MM.1S (cell line): Measurements from ENCODE around the gene MAPRE3.

ENCODE experiments used
- DNase-seq: peaks from one replicate; pipeline ENCODE4 v3.0.0-alpha.2; 2015
- H2AFZ ChIP-seq: fragments of 300-600 bp; sonication (generic); 2 replicates; pipeline ENCODE4 v1.6.0; 2016; ENCODE audit warnings: antibody characterized with exemption, low read length
- H3F3A ChIP-seq: fragments of 300-600 bp; sonication (generic); 2 replicates; pipeline ENCODE4 v1.6.1; 2016; ENCODE audit warnings: mild to moderate bottlenecking, antibody characterized with exemption, low read length, moderate library complexity, mixed read lengths; ENCODE audit not compliant: insufficient read depth
- H3K27ac ChIP-seq: fragments of 300-600 bp; sonication (generic); 2 replicates; pipeline ENCODE4 v1.5.1; 2016; ENCODE audit warnings: mild to moderate bottlenecking, low read length
- H3K27me3 ChIP-seq: fragments of 300-600 bp; sonication (generic); replicated peaks from 2 replicates; pipeline ENCODE4 v1.6.0; 2016; ENCODE audit warnings: low read length; ENCODE audit not compliant: insufficient read depth
- H3K36me3 ChIP-seq: fragments of 300-600 bp; sonication (generic); replicated peaks from 2 replicates; pipeline ENCODE4 v1.6.1; 2016; ENCODE audit warnings: mild to moderate bottlenecking, low read length, mixed read lengths; ENCODE audit not compliant: insufficient read depth
- H3K4me1 ChIP-seq: fragments of 300-600 bp; sonication (generic); 2 replicates; pipeline ENCODE4 v1.6.1; 2016; ENCODE audit warnings: low read length, mixed read lengths
- H3K4me2 ChIP-seq: fragments of 300-600 bp; sonication (generic); 2 replicates; pipeline ENCODE4 v1.6.0; 2016; ENCODE audit warnings: low read depth, low read length
- H3K4me3 ChIP-seq: fragments of 300-600 bp; sonication (generic); 2 replicates; pipeline ENCODE4 v1.5.1; 2016; ENCODE audit warnings: low read length, mixed read lengths
- H3K79me2 ChIP-seq: fragments of 300-600 bp; sonication (generic); 2 replicates; pipeline ENCODE4 v1.6.1; 2016; ENCODE audit warnings: mixed run types, low read length, mixed read lengths
- H3K9ac ChIP-seq: fragments of 300-600 bp; sonication (generic); 2 replicates; pipeline ENCODE4 v1.6.1; 2016; ENCODE audit warnings: low read length, mixed read lengths
- H3K9me2 ChIP-seq: fragments of 300-600 bp; sonication (generic); replicated peaks from 2 replicates; pipeline ENCODE4 v1.6.1; 2016; ENCODE audit warnings: mild to moderate bottlenecking, low read length, mixed read lengths; ENCODE audit not compliant: insufficient read depth
- H3K9me3 ChIP-seq: fragments of 300-600 bp; sonication (generic); replicated peaks from 2 replicates; pipeline ENCODE4 v1.6.1; 2016; ENCODE audit warnings: mild to moderate bottlenecking, low read length, mixed read lengths; ENCODE audit not compliant: insufficient read depth
- H4K20me1 ChIP-seq: fragments of 300-600 bp; sonication (generic); 2 replicates; pipeline ENCODE4 v1.6.1; 2016; ENCODE audit warnings: mild to moderate bottlenecking, low read length, moderate library complexity, mixed read lengths; ENCODE audit not compliant: insufficient read depth
- EZH2 ChIP-seq: fragments of 300-600 bp; sonication (generic); optimal IDR thresholded peaks from 2 replicates; pipeline ENCODE3; 2017; ENCODE audit warnings: low read depth, mild to moderate bottlenecking, antibody characterized with exemption, low read length, mixed read lengths
- EZH2phosphoT487 ChIP-seq: fragments of 300-600 bp; sonication (generic); IDR thresholded peaks from 2 replicates; pipeline ENCODE4 v1.6.1; 2018; ENCODE audit warnings: antibody characterized with exemption, low read length
- TF ChIP-seq, protein P1 (sequence below): fragments of 300-600 bp; sonication (generic); IDR thresholded peaks from 2 replicates; pipeline ENCODE4 v1.5.1; 2016; ENCODE audit warnings: antibody characterized with exemption, low read length, mixed read lengths

MAPRE3 gene

DNA sequence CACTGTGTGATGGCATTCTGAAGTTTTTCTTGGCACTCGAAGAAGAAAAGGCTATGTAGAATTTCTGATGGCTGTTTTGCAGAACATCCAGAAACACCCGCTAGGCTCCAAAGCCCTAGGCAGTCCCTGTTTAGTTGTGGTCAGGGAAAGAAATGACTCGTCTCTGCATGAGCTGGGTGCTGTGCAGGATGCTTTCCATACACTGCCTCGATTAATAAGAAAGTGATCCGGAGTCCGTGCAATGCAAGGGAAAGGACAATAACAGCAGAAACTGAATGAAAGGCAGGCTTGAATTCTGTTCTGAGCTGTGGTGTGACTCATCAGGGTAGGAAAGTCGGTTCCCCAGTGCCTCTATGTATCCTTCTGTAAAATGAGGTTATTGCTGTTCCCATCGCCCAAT lies 18.7 kb downstream of the MAPRE3 start:
- H3K4me3 ChIP-seq, result no peak overlapping the region
- H3K4me2 ChIP-seq, result no peak overlapping the region
- no peaks in the 10 kb centered on the region for H3K36me3 ChIP-seq
- H3K4me1 ChIP-seq, result no peaks in the 10 kb centered on the region
- H3K9ac ChIP-seq, result no peak overlapping the region
- no peaks in the 10 kb centered on the region for H3F3A ChIP-seq
- H3K9me2 ChIP-seq, result no peaks in the 10 kb centered on the region
- no peaks in the 10 kb centered on the region for H3K9me3 ChIP-seq
- H3K27me3 ChIP-seq, result no peaks in the 10 kb centered on the region
- no peak for DNase-seq
- no peaks in the 10 kb centered on the region for H3K79me2 ChIP-seq
- no peak overlapping the region for H3K27ac ChIP-seq
- no peaks in the 10 kb centered on the region for H4K20me1 ChIP-seq
- H2AFZ ChIP-seq, result no peak overlapping the region
- no peak for TF ChIP-seq EZH2phosphoT487
- no peak for TF ChIP-seq EZH2
- TF ChIP-seq, protein P1, sequence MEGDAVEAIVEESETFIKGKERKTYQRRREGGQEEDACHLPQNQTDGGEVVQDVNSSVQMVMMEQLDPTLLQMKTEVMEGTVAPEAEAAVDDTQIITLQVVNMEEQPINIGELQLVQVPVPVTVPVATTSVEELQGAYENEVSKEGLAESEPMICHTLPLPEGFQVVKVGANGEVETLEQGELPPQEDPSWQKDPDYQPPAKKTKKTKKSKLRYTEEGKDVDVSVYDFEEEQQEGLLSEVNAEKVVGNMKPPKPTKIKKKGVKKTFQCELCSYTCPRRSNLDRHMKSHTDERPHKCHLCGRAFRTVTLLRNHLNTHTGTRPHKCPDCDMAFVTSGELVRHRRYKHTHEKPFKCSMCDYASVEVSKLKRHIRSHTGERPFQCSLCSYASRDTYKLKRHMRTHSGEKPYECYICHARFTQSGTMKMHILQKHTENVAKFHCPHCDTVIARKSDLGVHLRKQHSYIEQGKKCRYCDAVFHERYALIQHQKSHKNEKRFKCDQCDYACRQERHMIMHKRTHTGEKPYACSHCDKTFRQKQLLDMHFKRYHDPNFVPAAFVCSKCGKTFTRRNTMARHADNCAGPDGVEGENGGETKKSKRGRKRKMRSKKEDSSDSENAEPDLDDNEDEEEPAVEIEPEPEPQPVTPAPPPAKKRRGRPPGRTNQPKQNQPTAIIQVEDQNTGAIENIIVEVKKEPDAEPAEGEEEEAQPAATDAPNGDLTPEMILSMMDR, result no peak

DNA sequence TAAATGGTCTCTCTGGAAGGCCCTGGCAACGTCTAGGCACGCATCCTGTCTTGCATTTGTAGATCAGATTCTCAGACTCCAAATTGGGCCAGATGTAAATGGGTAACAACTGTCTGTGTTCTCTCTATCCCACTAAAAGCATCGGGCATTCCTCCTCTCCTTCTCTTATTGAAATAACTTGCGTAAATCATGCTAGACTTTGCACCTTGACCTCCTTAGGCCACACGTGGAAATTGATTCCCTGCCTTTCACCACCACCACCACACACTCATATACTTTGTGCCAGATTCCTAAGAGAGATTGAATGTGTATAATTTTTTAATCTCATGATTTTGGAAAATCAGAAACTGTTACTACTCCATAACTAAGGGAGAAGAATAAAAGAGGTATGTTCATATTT lies 21.3 kb downstream of the MAPRE3 start:
- H3K9me3 ChIP-seq, result no peaks in the 10 kb centered on the region
- H3K79me2 ChIP-seq, result no peaks in the 10 kb centered on the region
- H3K36me3 ChIP-seq, result no peaks in the 10 kb centered on the region
- no peak overlapping the region for H3K9ac ChIP-seq
- H4K20me1 ChIP-seq, result no peaks in the 10 kb centered on the region
- no peaks in the 10 kb centered on the region for H3F3A ChIP-seq
- H3K4me3 ChIP-seq, result no peak overlapping the region
- H2AFZ ChIP-seq, result no peak overlapping the region
- H3K4me1 ChIP-seq, result no peaks in the 10 kb centered on the region
- H3K4me2 ChIP-seq, result no peak overlapping the region
- no peaks in the 10 kb centered on the region for H3K27me3 ChIP-seq
- no peak for DNase-seq
- H3K9me2 ChIP-seq, result no peaks in the 10 kb centered on the region
- H3K27ac ChIP-seq, result no peak overlapping the region
- TF ChIP-seq, protein P1, result no peak
- no peak for TF ChIP-seq EZH2
- TF ChIP-seq EZH2phosphoT487, result no peak

DNA sequence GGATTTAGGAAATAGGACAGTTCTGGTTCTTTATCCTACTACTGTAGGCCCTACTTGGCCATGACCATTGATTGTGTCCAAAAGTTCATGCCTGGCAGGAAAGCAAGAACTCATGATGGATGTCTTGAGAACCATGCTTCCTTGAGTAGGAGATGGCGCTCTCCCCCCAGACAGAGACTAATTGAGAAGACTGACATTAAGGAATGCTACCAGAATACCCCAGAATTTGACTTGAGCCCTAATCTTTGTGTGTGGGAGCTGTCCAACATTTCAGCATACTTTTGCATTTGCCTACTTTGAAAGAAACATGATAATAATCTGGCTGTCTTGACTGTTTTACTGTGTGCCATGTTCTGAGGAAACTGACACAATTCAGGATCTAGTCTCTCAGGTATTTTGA lies 23.3 kb downstream of the MAPRE3 start:
- TF ChIP-seq, protein P1, result no peak
- TF ChIP-seq EZH2phosphoT487 (no peak), EZH2 (no peak)
- no peaks in the 10 kb centered on the region for H3K9me2 ChIP-seq
- H3K4me3 ChIP-seq, result no peak overlapping the region
- H3K9me3 ChIP-seq, result no peaks in the 10 kb centered on the region
- H3K9ac ChIP-seq, result no peak overlapping the region
- H4K20me1 ChIP-seq, result no peaks in the 10 kb centered on the region
- H2AFZ ChIP-seq, result no peak overlapping the region
- no peak overlapping the region for H3K4me2 ChIP-seq
- no peak overlapping the region for H3K27ac ChIP-seq
- no peaks in the 10 kb centered on the region for H3F3A ChIP-seq
- no peaks in the 10 kb centered on the region for H3K36me3 ChIP-seq
- H3K79me2 ChIP-seq, result no peaks in the 10 kb centered on the region
- H3K27me3 ChIP-seq, result no peaks in the 10 kb centered on the region
- H3K4me1 ChIP-seq, result no peaks in the 10 kb centered on the region
- no peak for DNase-seq
